HG02943 (cell line): ENCODE results near the gene EIF1AD.

Source experiments
- ATAC-seq: cut with Tn5 transposase; IDR thresholded peaks from one replicate; pipeline ENCODE4 v1.9.1; 2021; ENCODE audit warnings: mild to moderate bottlenecking, low read depth, moderate library complexity; ENCODE audit not compliant: unreplicated experiment

Gene EIF1AD

GRCh38 chr11:65946655-65947054, 55.3 kb downstream of the EIF1AD start:
- no peak for ATAC-seq
